Subcutaneous adipose tissue (tissue), 4 donors: Measurements from ENCODE around the gene VTI1A. TPM values are rescaled to one million over a fixed set of nuclear protein-coding genes. Genes with fewer than 3 reads are reported as not detected.

Experiments
- total RNA-seq, 4 donors: library from RNA; depleted of rRNA; stranded (reverse); fragments of >200 nt; gene quantifications; one replicate each; pipeline ENCODE4 v1.1.0, GENCODE V29; 2016
- TF ChIP-seq, protein P1 (sequence below): fragments of 450-650 bp; IDR thresholded peaks from one replicate; pipeline ENCODE4 v1.5.1; 2016; ENCODE audit warnings: low read depth, mild to moderate bottlenecking, control low read depth, antibody characterized with exemption, moderate library complexity

The VTI1A gene
- total RNA-seq, 4 donors from 2014 or later, result 48.4 to 70.3 (median 61.9) TPM

- TF ChIP-seq, protein P1, sequence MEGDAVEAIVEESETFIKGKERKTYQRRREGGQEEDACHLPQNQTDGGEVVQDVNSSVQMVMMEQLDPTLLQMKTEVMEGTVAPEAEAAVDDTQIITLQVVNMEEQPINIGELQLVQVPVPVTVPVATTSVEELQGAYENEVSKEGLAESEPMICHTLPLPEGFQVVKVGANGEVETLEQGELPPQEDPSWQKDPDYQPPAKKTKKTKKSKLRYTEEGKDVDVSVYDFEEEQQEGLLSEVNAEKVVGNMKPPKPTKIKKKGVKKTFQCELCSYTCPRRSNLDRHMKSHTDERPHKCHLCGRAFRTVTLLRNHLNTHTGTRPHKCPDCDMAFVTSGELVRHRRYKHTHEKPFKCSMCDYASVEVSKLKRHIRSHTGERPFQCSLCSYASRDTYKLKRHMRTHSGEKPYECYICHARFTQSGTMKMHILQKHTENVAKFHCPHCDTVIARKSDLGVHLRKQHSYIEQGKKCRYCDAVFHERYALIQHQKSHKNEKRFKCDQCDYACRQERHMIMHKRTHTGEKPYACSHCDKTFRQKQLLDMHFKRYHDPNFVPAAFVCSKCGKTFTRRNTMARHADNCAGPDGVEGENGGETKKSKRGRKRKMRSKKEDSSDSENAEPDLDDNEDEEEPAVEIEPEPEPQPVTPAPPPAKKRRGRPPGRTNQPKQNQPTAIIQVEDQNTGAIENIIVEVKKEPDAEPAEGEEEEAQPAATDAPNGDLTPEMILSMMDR, result no peak
These were observed 177.6 kb downstream of the VTI1A start for GRCh38 chr10:112624546-112625048.

- TF ChIP-seq, protein P1, result no peak
These were observed 182.1 kb downstream of the VTI1A start for GRCh38 chr10:112628951-112629609.

DNA sequence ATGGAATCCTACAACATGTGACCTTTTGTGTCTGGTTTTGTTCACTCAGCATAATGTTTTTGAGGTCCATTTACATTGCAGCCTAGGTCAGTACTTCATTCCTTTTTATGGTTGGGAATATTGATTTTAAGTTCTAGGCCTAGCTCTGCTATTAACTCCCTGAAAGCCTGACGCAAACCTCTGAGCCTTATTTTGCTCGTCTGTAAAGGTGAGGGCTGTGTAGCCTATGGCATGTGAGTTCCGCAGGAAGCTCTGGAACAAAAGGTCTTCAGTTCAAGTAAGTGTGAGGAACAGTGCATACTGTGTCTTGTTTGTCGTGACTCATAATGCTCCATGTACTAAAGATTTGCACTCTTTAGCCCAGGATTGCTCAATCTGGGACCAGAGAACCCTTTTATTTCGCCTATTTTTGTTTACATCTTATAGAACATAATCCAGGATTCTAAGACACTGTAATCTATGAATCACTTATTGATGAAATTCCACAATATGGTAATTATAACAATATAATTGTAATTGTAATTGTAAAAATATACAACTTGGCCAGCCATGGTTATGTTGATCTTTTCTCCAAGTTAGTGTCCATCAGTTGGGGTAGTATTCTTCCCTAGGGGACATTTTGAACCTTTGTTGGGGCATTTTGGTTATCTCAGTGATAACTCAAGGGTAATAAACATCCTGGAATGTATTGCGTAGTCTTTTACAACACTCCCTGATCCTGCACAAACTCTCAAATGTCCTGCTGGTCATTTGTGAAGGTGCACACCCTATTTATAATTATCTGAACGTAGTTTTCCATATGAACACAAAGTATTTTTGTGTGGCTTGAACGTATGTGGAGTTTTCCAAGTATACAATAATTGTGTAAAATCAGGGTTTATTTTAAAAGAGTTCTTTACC is 184.7 kb downstream of the VTI1A start:
- TF ChIP-seq, protein P1, result no peak

- TF ChIP-seq, protein P1, result no peak
These were observed 187.2 kb downstream of the VTI1A start for GRCh38 chr10:112634096-112634830.

GRCh38 chr10:112637901-112638300 is 190.9 kb downstream of the VTI1A start:
- TF ChIP-seq, protein P1, result no peak

GRCh38 chr10:112639298-112639697 is 192.3 kb downstream of the VTI1A start:
- TF ChIP-seq, protein P1, result no peak
